GM18951 (cell line): ENCODE data around the gene RFXANK.
"Not testable (repeated sequence)": the region's sequence is repeated elsewhere in the genome, so short reads cannot be mapped to it uniquely, and the experiment has no call there.

Source experiments
- POLR2A ChIP-seq: IDR thresholded peaks from 4 replicates; pipeline ENCODE4 v1.6.1; 2011; ENCODE audit warnings: mild to moderate bottlenecking; ENCODE audit not compliant: insufficient read length, insufficient read depth; ENCODE audit errors: extremely low read depth
- in situ Hi-C: fragments of 300-500 bp; cut with MboI; formaldehyde crosslinking; loops from one replicate; pipeline ENCODE4 v1.12.0; 2022; ENCODE audit warnings: low sequenced_read_pairs, mixed read lengths, inconsistent platforms; ENCODE audit not compliant: unreplicated experiment

RFXANK gene, protein sequence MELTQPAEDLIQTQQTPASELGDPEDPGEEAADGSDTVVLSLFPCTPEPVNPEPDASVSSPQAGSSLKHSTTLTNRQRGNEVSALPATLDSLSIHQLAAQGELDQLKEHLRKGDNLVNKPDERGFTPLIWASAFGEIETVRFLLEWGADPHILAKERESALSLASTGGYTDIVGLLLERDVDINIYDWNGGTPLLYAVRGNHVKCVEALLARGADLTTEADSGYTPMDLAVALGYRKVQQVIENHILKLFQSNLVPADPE

DNA sequence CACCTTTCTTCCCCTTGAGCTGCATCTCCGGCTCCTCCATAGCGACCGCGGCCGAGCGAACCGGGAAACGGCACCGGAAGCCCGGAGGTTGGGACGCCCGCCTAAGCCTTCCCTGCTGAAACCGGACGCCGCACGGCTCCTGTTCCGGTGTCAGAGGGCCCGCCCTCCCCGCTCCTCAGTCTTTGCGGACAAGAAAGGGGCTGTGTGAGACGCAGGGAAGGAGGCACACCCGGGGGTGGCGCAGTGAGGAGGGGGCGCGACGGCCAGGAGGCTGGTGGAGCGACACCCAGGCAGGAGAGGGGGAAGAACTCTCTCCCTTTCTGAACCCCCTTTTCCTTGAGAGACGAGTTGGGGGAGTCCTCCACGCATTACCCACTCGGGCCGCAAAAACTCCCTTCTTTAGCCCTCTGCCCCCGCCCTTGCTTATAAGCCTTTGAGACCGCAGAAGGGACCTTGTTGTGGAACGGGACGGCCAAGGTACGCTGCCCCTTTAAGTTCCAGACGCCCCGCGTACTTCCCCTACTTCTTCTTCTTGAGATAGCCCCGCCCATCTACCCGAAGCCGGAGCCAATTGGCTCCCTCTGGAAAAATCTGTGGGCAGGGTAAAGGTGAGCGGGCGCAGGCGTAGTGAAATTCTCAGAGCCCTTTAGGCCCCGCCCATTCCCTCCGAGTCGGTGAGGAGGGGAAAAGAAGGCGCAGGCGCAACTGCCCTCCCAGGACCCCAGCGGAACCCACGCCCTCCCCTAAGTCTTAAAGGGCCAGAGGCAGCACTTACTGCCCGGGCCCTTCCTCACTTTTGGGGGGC is at the start of gene RFXANK, which contains the start of gene BORCS8:
Gene RFXANK (plus strand): TSS at position 181 of the 805 bp plus-strand sequence. CDS start 1,689 bp downstream, outside the sequence.
Gene BORCS8 (minus strand): TSS at position 75 of the 805 bp plus-strand sequence. CDS start 35 bp downstream, at position 40.
- in situ Hi-C loops = loop anchor here (25.0 kb wide), 1 partner anchor 295 kb away; no protein-coding TSS in a partner anchor
- TF ChIP-seq POLR2A = peak; percentile 82

DNA sequence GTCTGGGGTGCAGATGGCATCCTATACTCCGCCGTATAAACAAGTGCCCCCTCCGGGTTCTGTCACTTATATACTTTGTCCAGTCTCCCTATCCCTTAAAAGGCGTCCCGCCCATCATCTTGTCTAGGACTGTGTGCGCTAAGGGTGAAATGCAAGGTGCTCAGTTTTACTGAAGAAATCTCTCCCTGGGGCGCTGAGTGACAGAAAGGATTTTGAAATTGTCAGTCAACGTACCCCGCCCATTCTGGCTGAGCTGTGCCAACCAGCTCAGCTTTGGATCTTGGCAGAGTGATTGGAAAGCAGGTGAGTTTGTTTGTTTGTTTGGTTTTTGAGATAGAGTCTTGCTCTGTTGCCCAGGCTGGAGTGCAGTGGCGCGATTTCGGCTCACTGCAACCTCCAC is 49.7 kb upstream of the RFXANK start:
- TF ChIP-seq POLR2A = no peak
- in situ Hi-C loops = no loop called here

DNA sequence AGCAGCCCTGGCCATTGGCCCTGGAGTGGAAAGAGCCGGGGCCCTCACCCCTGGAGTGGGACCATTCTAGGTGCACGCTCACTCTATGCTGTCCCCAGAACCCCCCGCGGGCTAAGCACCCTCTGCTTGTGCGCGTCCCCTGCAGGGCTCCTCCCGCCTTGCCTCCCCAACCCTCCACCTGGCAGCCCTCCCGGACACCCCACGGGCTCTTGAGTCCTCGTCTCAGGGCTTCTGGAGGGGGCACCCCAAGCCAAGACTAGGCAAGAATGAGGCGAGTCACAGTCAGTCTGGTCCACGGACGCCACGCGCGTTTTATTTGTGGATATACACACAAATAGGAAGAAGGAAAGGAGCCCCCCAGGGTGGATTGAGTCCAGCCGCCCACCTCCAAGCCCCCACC is 46.8 kb upstream of the RFXANK start:
- in situ Hi-C loops = no loop called here
- TF ChIP-seq POLR2A = no peak

DNA sequence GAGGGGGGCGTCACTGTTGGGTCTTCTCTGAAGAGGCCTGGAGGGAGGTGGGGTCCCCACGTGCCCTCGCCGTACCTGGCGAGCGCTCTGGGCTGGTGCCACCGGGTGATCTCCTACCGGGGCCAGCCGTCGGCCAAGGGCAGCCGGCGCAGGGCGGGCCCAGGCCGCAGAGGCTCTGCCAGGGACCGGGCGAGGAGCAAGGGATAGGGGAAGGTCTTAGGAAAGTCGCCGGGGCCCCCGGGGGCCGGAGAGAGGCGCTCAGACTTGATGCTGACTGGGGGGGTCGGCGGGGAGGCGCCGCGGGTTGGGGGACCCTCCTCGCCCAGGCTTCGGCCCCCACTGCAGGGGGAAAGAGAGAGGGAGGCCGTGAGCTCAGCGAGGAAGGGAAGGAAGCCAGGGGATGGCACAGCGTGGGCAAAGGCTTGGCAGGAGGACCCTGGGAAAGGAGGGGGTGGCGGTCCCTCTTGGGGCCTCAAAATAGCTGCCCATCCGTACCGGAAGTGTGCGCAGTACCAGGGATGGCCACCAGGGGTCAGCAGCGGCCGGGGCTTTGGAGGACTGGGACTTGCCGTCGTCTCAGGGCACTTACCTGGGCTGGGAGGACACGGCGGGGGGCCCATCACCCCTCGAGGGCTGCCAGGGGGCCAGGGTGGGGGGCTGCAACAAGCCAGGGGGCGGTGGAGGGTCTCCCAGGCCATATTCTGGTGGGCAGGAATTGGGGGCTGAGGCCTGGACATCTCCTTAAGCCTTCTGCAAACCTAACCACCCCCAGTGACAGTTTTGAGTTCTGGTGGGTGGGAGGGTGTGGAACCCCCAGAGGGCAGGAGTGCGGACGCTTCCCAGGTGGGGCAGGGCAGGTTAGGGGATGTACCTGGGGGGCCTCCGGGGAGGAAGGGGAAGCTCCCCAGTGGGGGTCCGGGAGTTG is 46.1 kb upstream of the RFXANK start:
- TF ChIP-seq POLR2A = no peak
- in situ Hi-C loops = no loop called here

DNA sequence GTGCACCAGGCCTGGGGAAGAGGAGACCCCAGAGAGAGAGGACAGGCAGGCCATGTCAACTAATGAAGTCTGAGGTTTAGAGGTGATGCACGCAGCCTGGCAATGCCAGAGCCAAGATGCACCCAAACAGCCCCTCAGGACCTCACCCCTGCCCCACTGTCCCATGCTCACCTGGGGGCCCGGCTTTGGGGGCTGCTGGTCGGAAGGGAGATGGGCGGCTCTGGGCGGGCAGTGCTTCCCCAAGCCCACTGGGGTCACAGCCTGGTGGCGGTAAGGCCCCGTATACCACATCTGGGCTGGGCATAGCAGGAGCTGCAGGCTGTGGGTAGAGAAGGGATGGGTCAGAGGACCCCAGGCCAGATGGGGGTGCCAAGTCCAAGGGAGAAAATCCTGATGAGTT is 45.2 kb upstream of the RFXANK start:
- in situ Hi-C loops = no loop called here
- no peak for TF ChIP-seq POLR2A

DNA sequence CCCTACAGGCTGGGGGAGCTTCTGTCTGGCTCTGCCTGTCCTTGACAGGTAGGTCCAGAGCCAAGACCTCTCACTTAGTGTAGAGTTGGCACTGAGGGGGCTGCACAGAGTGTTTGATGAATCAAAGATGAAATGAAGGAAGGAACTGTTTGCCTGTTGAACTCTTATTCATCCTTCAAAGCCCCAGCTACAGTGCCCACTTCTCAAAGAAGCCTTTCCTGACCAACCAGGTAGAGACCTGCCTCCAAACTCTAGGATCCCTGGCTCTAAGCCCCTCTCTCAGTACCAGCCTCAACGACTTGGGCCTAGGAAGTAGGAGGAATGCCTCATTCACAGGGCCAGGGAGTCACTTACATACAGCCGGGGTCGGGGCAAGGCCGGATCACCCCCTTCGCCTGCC is 44.7 kb upstream of the RFXANK start:
- in situ Hi-C loops = no loop called here
- TF ChIP-seq POLR2A = no peak

DNA sequence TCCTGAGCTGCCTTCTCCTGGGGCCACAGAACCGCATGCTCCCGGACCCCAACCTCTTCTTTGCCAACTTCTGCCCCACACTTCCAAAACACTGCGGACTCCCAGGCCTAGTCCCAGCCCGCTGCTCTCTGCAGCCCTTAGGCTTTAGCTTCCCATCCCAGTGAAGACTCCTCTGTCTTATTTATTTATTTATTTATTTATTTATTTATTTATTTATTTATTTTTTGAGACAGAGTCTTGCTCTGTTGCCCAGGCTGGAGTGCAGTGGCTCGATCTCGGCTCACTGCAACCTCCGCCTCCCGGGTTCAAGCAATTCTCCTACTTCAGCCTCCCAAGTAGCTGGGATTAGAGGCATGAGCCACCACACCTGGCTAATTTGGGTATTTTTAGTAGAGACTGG is 43.6 kb upstream of the RFXANK start:
- in situ Hi-C loops = not testable (repeated sequence)

DNA sequence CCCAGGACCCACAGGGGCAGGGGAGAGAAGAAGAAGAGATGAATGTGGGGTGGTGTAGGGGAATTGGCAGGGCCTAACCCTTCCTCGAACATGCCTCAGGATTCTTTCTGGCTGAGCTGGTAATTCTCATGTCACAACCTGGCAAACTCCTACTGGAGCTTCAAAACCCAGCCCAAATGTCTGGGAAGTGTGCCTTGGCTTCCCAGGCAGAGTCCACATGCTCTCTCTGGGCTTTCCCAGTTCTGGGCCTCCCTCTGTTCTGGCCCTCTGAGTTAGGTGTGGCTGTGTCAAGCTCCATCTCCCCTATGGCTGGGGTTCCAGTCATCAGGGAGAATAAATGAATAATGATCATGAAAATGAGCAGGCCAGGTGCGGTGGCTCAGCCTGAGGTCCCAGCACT is 42.6 kb upstream of the RFXANK start:
- in situ Hi-C loops = no loop called here
- no peak for TF ChIP-seq POLR2A

DNA sequence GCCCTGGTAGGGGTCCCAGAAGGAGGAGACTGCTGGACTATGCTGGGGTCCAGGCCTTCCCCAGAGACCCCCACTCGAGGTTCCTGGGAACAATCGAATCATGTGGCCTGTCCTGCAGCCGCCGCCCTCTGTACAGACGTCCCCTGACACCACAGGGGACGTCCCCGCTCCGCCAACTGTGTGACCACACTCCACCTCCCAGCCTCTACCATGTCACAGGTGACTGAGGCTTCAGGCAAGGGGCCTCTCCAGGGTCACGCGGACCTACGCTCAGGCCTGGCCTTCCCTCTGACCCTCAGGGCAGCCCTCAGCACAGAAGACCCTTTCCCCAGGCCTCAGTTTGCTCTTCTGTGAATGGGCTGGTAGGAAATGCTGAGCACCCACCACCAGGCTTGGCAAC is 40.6 kb upstream of the RFXANK start:
- in situ Hi-C loops = no loop called here
- TF ChIP-seq POLR2A = no peak

DNA sequence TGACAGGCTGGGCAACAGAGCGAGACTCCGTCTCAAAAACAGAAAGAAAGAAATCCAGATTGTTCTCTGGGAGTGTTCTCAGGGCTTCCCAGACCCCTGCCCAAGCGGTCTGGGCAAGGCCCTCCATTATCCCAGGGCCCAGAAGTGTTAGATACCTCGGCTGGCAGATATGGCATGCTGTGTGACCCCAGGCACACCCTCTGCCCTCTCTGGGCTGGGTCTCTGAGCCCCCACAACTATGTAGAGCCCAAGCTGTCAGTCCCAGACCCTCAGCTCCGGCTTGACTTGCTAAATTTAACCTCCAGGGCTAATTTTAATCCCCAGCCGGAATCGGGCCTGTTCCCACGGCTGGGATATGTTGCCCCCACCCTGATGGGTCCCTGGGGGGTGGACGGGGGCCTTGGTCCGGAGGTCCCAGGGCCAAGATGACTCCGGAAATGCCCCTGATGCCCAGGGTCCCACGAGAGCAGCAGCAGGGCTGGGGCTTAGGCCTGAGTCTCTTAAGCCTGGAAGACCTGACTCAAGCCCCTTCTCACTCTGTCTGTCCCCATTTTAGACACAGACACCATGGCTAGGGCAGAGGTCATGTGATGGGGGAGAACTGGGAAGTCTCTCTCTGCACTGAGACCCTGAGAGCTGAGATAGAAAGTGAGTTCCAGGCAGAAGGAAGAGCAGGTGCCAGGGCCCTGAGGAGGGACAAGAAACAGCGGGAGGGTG is 39.2 kb upstream of the RFXANK start:
- in situ Hi-C loops = no loop called here

DNA sequence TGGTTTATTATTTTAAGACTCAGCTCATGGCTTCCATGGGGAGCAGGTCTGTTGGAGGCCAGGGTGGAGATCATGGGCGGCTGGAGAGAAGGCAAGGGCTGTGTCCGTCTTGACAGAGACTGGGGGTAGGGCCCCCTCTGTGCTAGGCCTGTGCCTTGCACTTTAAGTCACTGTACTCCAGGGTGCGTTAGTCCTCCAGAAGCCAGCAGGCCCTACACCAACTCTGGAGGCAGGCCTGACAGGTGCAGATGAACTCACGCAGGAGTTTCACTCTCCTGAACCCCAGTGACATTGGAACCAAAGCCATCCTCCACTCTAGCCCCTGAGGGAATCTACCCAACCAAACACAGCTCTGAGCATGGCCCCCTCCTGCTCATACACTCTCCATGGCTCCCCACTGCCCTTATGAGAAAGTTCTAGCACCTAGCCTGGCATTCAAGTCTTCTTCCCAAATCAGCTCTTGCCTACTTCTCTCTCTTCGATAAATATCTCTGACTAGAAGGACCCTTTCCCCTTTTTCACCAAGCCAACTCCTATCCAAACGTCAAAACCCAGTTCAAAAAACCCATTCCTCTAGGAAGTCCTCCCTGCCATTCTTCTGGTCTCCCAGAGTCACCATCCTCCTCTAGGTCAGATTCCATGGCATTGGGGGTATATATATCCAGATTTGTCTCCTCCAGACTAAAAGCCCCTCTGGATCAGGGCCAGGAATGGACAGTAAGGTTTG is 37.1 kb upstream of the RFXANK start:
- TF ChIP-seq POLR2A = no peak
- in situ Hi-C loops = no loop called here

More for the DNA sequence above, 39.2 kb upstream of the RFXANK start:
- TF ChIP-seq POLR2A = no peak
